ENCODE results near the gene PATL2.

DNA sequence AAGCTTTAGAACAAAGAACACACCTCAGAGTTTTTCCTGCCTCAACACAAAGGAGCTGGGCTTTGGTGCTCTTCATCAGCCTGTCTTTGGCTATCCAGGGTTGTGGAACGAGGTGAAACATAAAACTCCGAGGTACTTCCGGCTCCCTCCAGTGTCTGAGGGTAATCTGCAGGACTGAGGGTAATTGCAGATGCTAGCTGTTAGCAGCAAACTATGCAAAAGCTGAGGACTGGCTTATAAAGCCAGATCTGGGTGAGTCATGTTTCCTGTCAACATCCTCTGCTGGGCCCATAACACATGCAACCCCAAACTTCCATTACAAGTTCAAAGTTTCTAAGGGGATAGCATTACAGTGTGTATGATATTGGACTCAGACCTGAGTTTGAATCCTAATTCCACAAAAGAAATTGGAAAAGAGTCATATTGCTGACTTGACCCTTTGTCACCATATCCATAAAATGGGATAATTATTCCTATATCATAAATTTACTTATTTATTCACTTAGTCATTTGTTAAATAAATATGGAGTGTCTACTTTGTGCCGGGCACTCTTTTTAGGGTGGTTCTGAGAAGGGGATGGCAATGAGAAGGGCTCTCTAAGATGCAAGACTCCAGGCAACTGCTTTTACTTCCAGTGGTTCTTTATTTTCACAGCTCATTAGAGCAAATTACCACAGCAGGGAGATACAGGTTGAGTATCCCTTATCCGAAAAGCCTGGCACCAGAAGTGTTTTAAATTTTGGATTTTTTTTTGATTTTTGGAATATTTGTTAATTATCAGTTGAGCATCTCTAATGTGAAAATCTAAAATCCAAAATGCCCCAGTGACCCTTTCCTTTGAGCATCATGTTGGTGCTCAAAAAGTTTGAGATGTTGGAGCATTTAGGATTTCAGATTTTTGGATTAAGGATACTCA lies 15.7 kb upstream of the PATL2 start:
- TF ChIP-seq, protein P1, sequence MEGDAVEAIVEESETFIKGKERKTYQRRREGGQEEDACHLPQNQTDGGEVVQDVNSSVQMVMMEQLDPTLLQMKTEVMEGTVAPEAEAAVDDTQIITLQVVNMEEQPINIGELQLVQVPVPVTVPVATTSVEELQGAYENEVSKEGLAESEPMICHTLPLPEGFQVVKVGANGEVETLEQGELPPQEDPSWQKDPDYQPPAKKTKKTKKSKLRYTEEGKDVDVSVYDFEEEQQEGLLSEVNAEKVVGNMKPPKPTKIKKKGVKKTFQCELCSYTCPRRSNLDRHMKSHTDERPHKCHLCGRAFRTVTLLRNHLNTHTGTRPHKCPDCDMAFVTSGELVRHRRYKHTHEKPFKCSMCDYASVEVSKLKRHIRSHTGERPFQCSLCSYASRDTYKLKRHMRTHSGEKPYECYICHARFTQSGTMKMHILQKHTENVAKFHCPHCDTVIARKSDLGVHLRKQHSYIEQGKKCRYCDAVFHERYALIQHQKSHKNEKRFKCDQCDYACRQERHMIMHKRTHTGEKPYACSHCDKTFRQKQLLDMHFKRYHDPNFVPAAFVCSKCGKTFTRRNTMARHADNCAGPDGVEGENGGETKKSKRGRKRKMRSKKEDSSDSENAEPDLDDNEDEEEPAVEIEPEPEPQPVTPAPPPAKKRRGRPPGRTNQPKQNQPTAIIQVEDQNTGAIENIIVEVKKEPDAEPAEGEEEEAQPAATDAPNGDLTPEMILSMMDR (conservative IDR thresholded peaks at IDR 0.05 in 1 of 2, IDR thresholded peaks at IDR 0.05 in 1 of 2; ENCODE audit: low read depth in 1 of 2, low read length in 2 of 2): peak in 1 of 2 donors; percentile 21
- no peak for TF ChIP-seq EZH2 (IDR thresholded peaks at IDR 0.05; ENCODE audit: low read length, missing control alignments)

Measured in fibroblast of lung (primary cell).